CD14-positive monocyte (primary cell): ENCODE data around the gene PPFIBP2. TPM values are rescaled to one million over a fixed set of nuclear protein-coding genes. Genes with fewer than 3 reads are reported as not detected.

Experiments used
- DNase-seq, 3 donors: peaks; one replicate each; pipeline ENCODE4 v3.0.0-alpha.2; 2011 to 2022
- H2AFZ ChIP-seq: 2 replicates; pipeline ENCODE4 v1.6.0; 2012; ENCODE audit warnings: mild to moderate bottlenecking, low read depth, low read length, inconsistent platforms; ENCODE audit not compliant: insufficient read depth, poor library complexity, severe bottlenecking
- H3K27ac ChIP-seq, 2 donors: 1 replicate in 1 of 2; 2 replicates in 1 of 2; pipeline ENCODE4 v1.5.1; 2012 to 2013; ENCODE audit warnings: low read length in 2 of 2, control low read depth in 1 of 2, inconsistent platforms in 1 of 2, low read depth in 1 of 2, mild to moderate bottlenecking in 1 of 2
- H3K27me3 ChIP-seq, 2 donors: one replicate each; pipeline versions ENCODE4 v1.6.0 to v1.6.1; 2011 to 2013; ENCODE audit warnings: low read length in 2 of 2; ENCODE audit not compliant: control insufficient read depth in 2 of 2, insufficient read depth in 2 of 2
- H3K36me3 ChIP-seq, 2 donors: replicated peaks in 1 of 2; 1 replicate in 1 of 2; 2 replicates in 1 of 2; pipeline versions ENCODE4 v1.5.1 to v1.6.1; 2012 to 2013; ENCODE audit warnings: low read length in 2 of 2, control low read depth in 1 of 2, inconsistent platforms in 1 of 2, mild to moderate bottlenecking in 1 of 2; ENCODE audit not compliant: insufficient read depth in 2 of 2, control insufficient read depth in 1 of 2
- H3K4me1 ChIP-seq, 2 donors: 1 replicate in 1 of 2; 2 replicates in 1 of 2; pipeline versions ENCODE4 v1.5.1 to v1.6.1; 2012 to 2013; ENCODE audit warnings: low read length in 2 of 2, control low read depth in 1 of 2, inconsistent platforms in 1 of 2, mild to moderate bottlenecking in 1 of 2, moderate library complexity in 1 of 2; ENCODE audit not compliant: insufficient read depth in 2 of 2, control insufficient read depth in 1 of 2
- H3K4me2 ChIP-seq: replicated peaks from 2 replicates; pipeline ENCODE3; 2012; ENCODE audit warnings: low read length, moderate library complexity, mild to moderate bottlenecking; ENCODE audit not compliant: poor library complexity, severe bottlenecking; ENCODE audit errors: extremely low read depth
- H3K4me3 ChIP-seq, 3 experiments: fragments of 200-600 bp in 1 of 3; sonication (generic) in 1 of 3; replicated peaks in 1 of 3; 1 replicate in 2 of 3; 2 replicates in 1 of 3; pipeline ENCODE4 v1.5.1; 2011 to 2013; ENCODE audit warnings: low read length in 3 of 3, mild to moderate bottlenecking in 3 of 3, control low read depth in 2 of 3, low read depth in 2 of 3, inconsistent platforms in 1 of 3, moderate library complexity in 1 of 3
- H3K79me2 ChIP-seq: 2 replicates; pipeline ENCODE4 v1.6.0; 2012; ENCODE audit warnings: mild to moderate bottlenecking, control low read depth, inconsistent platforms, low read length, moderate library complexity; ENCODE audit not compliant: insufficient read depth
- H3K9ac ChIP-seq: 2 replicates; pipeline ENCODE4 v1.6.0; 2017; ENCODE audit warnings: low read length, mild to moderate bottlenecking; ENCODE audit not compliant: insufficient read depth, poor library complexity, severe bottlenecking
- H3K9me3 ChIP-seq, 2 donors: replicated peaks in 1 of 2; 1 replicate in 1 of 2; 2 replicates in 1 of 2; pipeline versions ENCODE4 v1.5.1 to v1.6.1; 2012 to 2013; ENCODE audit warnings: low read length in 2 of 2, control low read depth in 1 of 2; ENCODE audit not compliant: control insufficient read depth in 1 of 2, insufficient read depth in 1 of 2
- H4K20me1 ChIP-seq: 2 replicates; pipeline ENCODE4 v1.6.0; 2012; ENCODE audit warnings: mild to moderate bottlenecking, low read length, control low read depth, moderate library complexity; ENCODE audit not compliant: insufficient read depth
- H3K27ac Mint-ChIP-seq, 7 donors: one replicate each; pipeline ENCODE4 v1.8.0; 2020; ENCODE audit warnings: mild to moderate bottlenecking in 7 of 7, mixed read lengths in 7 of 7, moderate library complexity in 6 of 7, inconsistent platforms in 2 of 7
- H3K27me3 Mint-ChIP-seq, 3 donors: one replicate each; pipeline ENCODE4 v1.8.0; 2021 to 2022; ENCODE audit warnings: low read depth in 3 of 3, mild to moderate bottlenecking in 3 of 3, mixed read lengths in 3 of 3, moderate library complexity in 3 of 3, inconsistent platforms in 1 of 3
- H3K36me3 Mint-ChIP-seq, 2 donors: one replicate each; pipeline ENCODE4 v1.8.0; 2020; ENCODE audit warnings: mixed read lengths in 2 of 2, inconsistent platforms in 1 of 2, mild to moderate bottlenecking in 1 of 2
- H3K4me1 Mint-ChIP-seq: one replicate; pipeline ENCODE4 v1.8.0; 2020; ENCODE audit warnings: mild to moderate bottlenecking, mixed read lengths
- H3K4me3 Mint-ChIP-seq, 2 donors: one replicate each; pipeline ENCODE4 v1.8.0; 2020; ENCODE audit warnings: mild to moderate bottlenecking in 2 of 2, mixed read lengths in 2 of 2, moderate library complexity in 1 of 2
- H3K9me3 Mint-ChIP-seq, 7 donors: one replicate each; pipeline ENCODE4 v1.8.0; 2020 to 2022; ENCODE audit warnings: mixed read lengths in 7 of 7, mild to moderate bottlenecking in 6 of 7, moderate library complexity in 6 of 7, inconsistent platforms in 2 of 7
- CTCF ChIP-seq: fragments of 200-600 bp; IDR thresholded peaks from one replicate; pipeline ENCODE4 v1.8.0; 2022; ENCODE audit warnings: antibody characterized with exemption, mild to moderate bottlenecking
- WGBS: methylation state at CpG from one replicate; pipeline ENCODE4 v1.1.5; 2013; ENCODE audit warnings: missing lambda C conversion rate; ENCODE audit not compliant: insufficient coverage; 5-methylcytosine and 5-hydroxymethylcytosine counted together
- intact Hi-C, 2 donors: fragments of 100-400 bp; cut with micrococcal nuclease; formaldehyde crosslinking; loops; one replicate each; pipeline versions ENCODE4 v1.15.0 to v1.15.1; 2023
- polyA plus RNA-seq, 3 donors: library from polyadenylated mRNA; depleted of rRNA in 1 of 3; unstranded in 2 of 3; stranded (reverse) in 1 of 3; fragments of 300-500 nt in 2 of 3; fragments of >200 nt in 1 of 3; fragmentation: Illumina TruSeq in 2 of 3; gene quantifications; 1 replicate in 2 of 3; 2 replicates in 1 of 3; pipeline ENCODE4 v1.2.3, GENCODE V29; 2012 to 2021

The PPFIBP2 gene
- polyA plus RNA-seq, 3 donors: 5.9 to 41.6 (median 8.6) TPM

GRCh38 chr11:7538466-7539454 is 25.0 kb downstream of the PPFIBP2 start:
- peaks cover 2 to 21% (median 18%) of the 10 kb centered on the region in 3 donors for H3K27me3 Mint-ChIP-seq
- H2AFZ ChIP-seq: no peak overlapping the region
- H4K20me1 ChIP-seq: peaks cover 98% of the 10 kb centered on the region
- H3K4me1 ChIP-seq: peaks cover 8% of the 10 kb centered on the region in 2 donors
- no peak overlapping the region for H3K27ac ChIP-seq
- peaks cover 6 to 23% of the 10 kb centered on the region in 2 donors for H3K36me3 Mint-ChIP-seq
- no peaks in the 10 kb centered on the region for H3K36me3 ChIP-seq
- no peaks in the 10 kb centered on the region for H3K79me2 ChIP-seq
- no peak for TF ChIP-seq CTCF
- DNase-seq: no peak
- no peaks in the 10 kb centered on the region for H3K27me3 ChIP-seq
- intact Hi-C loops: no loop called here
- H3K27ac Mint-ChIP-seq: peak overlapping the region in 1 of 7 donors; percentile 33
- no peaks in the 10 kb centered on the region for H3K9me3 ChIP-seq
- 97% methylated on average over 8 of the region's 12 CpGs for WGBS
- peaks cover 28% of the 10 kb centered on the region for H3K4me1 Mint-ChIP-seq
- no peak overlapping the region for H3K4me3 Mint-ChIP-seq
- H3K4me2 ChIP-seq: no peak overlapping the region
- H3K4me3 ChIP-seq: no peak overlapping the region
- peaks cover 0 to 2% (median 0%) of the 10 kb centered on the region in 7 donors for H3K9me3 Mint-ChIP-seq
- H3K9ac ChIP-seq: no peak overlapping the region

DNA sequence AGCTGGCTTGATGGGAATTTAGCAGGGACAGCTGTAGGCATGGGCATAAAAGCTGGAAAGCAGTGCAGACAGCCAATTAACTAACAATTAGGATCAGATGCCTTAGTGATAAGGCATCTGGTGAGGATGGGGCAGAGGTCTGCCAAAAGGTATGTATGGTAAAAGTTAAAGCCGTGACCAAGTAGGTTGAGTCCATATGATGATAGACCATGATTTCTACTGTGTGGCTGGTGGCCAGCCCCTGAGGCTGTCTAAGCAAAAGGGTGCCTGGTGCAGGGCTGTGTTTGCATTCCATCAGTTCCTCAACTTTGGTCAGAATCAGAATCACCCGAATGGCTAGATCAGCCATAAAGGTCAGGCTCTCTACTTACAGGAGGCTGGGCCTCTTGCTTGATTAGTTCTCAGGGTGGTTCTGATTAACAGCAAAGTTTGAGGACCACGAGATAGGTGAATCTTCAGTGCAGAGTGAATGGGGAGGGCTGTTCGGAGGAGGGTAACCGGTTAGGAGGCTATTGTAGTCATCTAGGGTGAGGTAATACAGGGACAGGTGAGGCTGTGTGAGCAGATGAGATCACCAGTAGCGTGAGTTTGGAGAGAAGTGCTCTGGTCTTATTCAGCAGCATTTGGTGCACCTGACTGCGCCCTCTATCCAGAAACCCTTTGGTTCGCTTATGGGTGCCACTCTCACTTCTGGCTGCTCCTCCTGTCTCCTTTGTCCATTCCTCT is 27.2 kb downstream of the PPFIBP2 start:
- no peak overlapping the region for H2AFZ ChIP-seq
- H3K9ac ChIP-seq: no peak overlapping the region
- WGBS: 98% methylated on average over 5 of the region's 8 CpGs
- DNase-seq: no peak
- H3K9me3 Mint-ChIP-seq: no peaks in the 10 kb centered on the region
- peaks cover 3 to 23% of the 10 kb centered on the region in 2 donors for H3K36me3 Mint-ChIP-seq
- H3K27ac ChIP-seq: no peak overlapping the region
- H3K4me1 ChIP-seq: no peaks in the 10 kb centered on the region
- peak overlapping the region in 1 of 7 donors; percentile 66 for H3K27ac Mint-ChIP-seq
- intact Hi-C loops: no loop called here
- H3K4me2 ChIP-seq: no peak overlapping the region
- TF ChIP-seq CTCF: no peak
- peaks cover 0 to under 1% of the 10 kb centered on the region in 2 donors for H3K36me3 ChIP-seq
- peaks cover 14% of the 10 kb centered on the region for H3K4me1 Mint-ChIP-seq
- peaks cover 95% of the 10 kb centered on the region for H4K20me1 ChIP-seq
- peaks cover 2 to 17% (median 13%) of the 10 kb centered on the region in 3 donors for H3K27me3 Mint-ChIP-seq
- no peak overlapping the region for H3K4me3 ChIP-seq
- H3K9me3 ChIP-seq: no peaks in the 10 kb centered on the region
- H3K79me2 ChIP-seq: no peaks in the 10 kb centered on the region
- no peaks in the 10 kb centered on the region for H3K27me3 ChIP-seq
- H3K4me3 Mint-ChIP-seq: no peak overlapping the region
